ENCODE data around the gene CIROP. TPM values are rescaled to one million over a fixed set of nuclear protein-coding genes. Genes with fewer than 3 reads are reported as not detected.

The CIROP gene
- total RNA-seq, 4 donors from 2014 or later: not detected

- no peak for DNase-seq
- Histone ChIP-seq H3K27ac (peak overlapping the region in 3 of 4 donors; percentile 28 to 72 (median 66)), H3K9me3 (no peaks in the 10 kb centered on the region), H3K4me3 (no peak overlapping the region), H3K27me3 (no peaks in the 10 kb centered on the region), H3K4me1 (peaks cover 0 to 27% (median 0%) of the 10 kb centered on the region in 4 donors), H3K36me3 (peaks cover 0 to 99% (median 3%) of the 10 kb centered on the region in 3 donors)
- TF ChIP-seq, protein P1, sequence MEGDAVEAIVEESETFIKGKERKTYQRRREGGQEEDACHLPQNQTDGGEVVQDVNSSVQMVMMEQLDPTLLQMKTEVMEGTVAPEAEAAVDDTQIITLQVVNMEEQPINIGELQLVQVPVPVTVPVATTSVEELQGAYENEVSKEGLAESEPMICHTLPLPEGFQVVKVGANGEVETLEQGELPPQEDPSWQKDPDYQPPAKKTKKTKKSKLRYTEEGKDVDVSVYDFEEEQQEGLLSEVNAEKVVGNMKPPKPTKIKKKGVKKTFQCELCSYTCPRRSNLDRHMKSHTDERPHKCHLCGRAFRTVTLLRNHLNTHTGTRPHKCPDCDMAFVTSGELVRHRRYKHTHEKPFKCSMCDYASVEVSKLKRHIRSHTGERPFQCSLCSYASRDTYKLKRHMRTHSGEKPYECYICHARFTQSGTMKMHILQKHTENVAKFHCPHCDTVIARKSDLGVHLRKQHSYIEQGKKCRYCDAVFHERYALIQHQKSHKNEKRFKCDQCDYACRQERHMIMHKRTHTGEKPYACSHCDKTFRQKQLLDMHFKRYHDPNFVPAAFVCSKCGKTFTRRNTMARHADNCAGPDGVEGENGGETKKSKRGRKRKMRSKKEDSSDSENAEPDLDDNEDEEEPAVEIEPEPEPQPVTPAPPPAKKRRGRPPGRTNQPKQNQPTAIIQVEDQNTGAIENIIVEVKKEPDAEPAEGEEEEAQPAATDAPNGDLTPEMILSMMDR (IDR thresholded peaks at IDR 0.05): no peak
- TF ChIP-seq POLR2A (IDR thresholded peaks at IDR 0.05): no peak
Observed at GRCh38 chr14:23077962-23078361, 26.8 kb downstream of the CIROP start.

DNA sequence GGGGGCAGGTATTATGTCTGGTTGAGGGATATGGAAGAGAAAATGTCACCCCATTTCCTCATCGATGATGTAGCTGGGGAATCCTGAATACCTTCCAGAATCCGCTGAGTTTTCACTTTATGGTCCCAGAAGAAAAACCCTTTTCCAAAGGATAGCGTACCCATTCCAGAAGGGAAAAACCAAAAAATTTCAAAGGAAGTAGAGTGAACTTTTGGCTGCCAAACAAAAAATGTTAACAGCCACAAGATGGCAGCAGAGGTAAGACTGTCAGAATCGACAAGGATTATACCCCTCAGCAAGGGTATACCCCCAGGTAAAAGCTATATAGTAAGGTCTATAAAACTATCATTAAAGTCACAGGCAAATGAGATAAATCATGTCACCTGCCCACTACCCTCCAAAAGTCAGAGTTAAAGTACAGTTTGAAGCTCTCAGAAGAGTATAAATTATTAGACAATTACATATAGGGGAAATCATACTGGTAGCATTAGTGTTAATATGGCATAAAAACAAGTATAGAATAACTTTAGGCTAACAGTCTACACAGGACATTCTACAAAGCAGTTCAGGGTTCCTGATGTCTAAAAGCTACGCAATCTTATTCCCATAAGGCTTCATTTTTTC is 27.9 kb downstream of the CIROP start:
- TF ChIP-seq, protein P1 (IDR thresholded peaks at IDR 0.05): peak; percentile 18 to 61 (median 50)
- no peak for TF ChIP-seq POLR2A (IDR thresholded peaks at IDR 0.05)
- H3K36me3 ChIP-seq: peaks cover 0 to 96% (median 3%) of the 10 kb centered on the region in 3 donors
- DNase-seq: no peak

DNA sequence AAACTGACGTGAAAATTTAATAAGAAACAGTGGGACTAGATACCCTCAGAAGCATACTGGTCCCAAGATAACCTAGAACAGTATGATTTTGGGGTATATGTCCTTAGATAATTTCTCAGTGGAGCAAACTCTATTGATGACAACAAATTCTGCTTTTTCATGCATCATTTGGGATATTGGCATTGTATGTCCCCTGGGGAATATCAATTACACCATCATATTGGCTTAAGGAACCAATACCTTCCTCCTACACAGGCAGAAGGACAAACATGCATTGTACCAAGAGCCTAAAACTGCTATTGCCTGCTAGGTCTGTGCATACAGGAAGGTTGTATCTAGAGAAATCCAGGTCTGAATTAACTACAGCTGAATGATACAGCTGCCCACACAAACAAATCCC is 29.9 kb downstream of the CIROP start:
- peak overlapping the region in 1 of 4 donors; percentile 6 for H3K27ac ChIP-seq
- no peaks in the 10 kb centered on the region for H3K27me3 ChIP-seq
- H3K36me3 ChIP-seq: peaks cover 0 to 76% (median 3%) of the 10 kb centered on the region in 3 donors
- H3K4me1 ChIP-seq: peaks cover 0 to 55% (median 7%) of the 10 kb centered on the region in 4 donors
- no peak for DNase-seq
- TF ChIP-seq POLR2A (IDR thresholded peaks at IDR 0.05): no peak
- TF ChIP-seq, protein P1 (IDR thresholded peaks at IDR 0.05): no peak
- no peaks in the 10 kb centered on the region for H3K9me3 ChIP-seq
- no peak overlapping the region for H3K4me3 ChIP-seq

More for the DNA sequence above, 27.9 kb downstream of the CIROP start:
- Histone ChIP-seq H3K27me3 (no peaks in the 10 kb centered on the region), H3K4me1 (peaks cover 0 to 38% (median 1%) of the 10 kb centered on the region in 4 donors), H3K4me3 (no peak overlapping the region), H3K9me3 (no peaks in the 10 kb centered on the region), H3K27ac (no peak overlapping the region)

DNA sequence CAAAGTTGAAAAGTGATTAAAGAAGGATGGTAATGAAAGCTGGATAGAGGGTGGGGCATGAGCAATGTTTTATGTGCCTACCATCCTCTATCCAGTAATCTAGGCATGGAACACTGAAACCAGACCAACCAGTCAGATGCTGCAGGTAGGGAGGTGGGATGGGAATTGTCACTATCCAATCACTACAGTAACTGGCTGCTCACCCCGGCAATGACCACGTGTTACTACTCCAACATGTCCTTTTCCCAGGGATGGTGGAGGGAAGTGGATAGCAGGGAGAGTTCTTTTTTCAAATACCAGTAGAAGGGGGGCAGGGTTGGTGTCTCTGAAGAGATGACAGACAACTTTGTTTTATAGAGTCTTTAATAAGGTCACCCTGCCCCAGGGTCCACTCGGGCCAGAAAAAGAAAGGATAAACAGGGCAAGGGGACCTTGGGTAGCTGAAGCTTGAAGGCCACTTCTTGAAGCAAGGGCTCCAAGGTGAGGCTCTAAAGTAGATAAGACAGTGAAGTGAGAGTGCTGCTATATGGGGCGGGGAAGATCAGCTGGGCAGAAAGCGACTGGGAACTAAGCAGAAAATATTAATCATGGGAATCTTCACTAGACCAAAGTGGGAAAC is 32.8 kb downstream of the CIROP start:
- Histone ChIP-seq H3K4me3 (peak overlapping the region in 2 of 4 donors; percentile 71 to 75), H3K36me3 (peaks cover 0 to 65% (median 2%) of the 10 kb centered on the region in 3 donors)
- TF ChIP-seq, protein P1 (IDR thresholded peaks at IDR 0.05): no peak
- TF ChIP-seq POLR2A (IDR thresholded peaks at IDR 0.05): no peak

DNA sequence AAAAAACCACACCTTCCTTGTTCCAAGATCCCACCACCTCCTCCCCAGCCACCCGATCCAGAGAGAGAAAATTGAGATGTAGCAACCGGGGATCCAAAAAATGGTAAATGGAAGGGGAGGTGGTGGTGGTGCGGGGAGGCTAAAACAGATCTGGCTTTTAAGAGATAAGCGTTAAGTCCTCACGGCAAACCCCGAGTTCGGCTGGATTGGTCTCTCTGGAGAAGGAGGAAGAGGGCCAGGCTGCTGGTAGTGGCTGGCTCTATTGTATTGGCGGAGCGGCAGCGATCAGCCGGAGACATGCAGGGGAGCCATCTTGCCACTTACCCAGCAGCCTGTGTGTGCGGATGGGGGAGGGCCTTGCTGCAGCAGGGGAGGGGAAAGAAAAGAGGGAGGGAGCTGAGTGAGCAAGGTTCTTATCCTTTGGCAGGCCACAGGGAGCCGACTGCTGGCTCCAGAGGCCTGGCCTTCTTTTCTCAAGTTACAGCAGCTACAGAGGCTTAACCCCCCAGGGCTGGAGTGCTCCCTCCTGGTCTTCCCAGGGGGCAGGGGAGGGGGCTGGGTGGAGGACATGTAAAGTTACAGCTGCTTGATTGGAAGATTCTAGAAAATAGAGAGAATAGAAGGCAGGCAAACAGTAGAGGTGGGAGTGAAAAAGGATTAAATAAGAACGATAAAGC is 33.4 kb downstream of the CIROP start:
- Histone ChIP-seq H3K4me3 (peak overlapping the region; percentile 46 to 75 (median 64)), H3K27ac (peak overlapping the region; percentile 62 to 73 (median 70)), H3K27me3 (no peaks in the 10 kb centered on the region), H3K36me3 (peaks cover 0 to 65% (median 2%) of the 10 kb centered on the region in 3 donors), H3K4me1 (peaks cover 0 to 39% (median 7%) of the 10 kb centered on the region in 4 donors), H3K9me3 (no peaks in the 10 kb centered on the region)
- TF ChIP-seq, protein P1 (IDR thresholded peaks at IDR 0.05): no peak
- peak in 1 of 2 donors; percentile 28 for TF ChIP-seq POLR2A (IDR thresholded peaks at IDR 0.05)
- peak; percentile 72 to 87 (median 87) for DNase-seq

More for the DNA sequence above, 32.8 kb downstream of the CIROP start:
- no peaks in the 10 kb centered on the region for H3K9me3 ChIP-seq
- no peaks in the 10 kb centered on the region for H3K27me3 ChIP-seq
- peak overlapping the region; percentile 62 to 73 (median 70) for H3K27ac ChIP-seq
- H3K4me1 ChIP-seq: peaks cover 0 to 43% (median 7%) of the 10 kb centered on the region in 4 donors
- DNase-seq: peak in 1 of 3 donors; percentile 44

Measured in Peyer's patch (tissue), 4 donors.